SK-N-SH (cell line): ENCODE results near the gene CUX1. TPM values are rescaled to one million over a fixed set of nuclear protein-coding genes. Genes with fewer than 3 reads are reported as not detected.
"Not testable (repeated sequence)": the region's sequence is repeated elsewhere in the genome, so short reads cannot be mapped to it uniquely, and the experiment has no call there.

Experiments used
- CTCF ChIA-PET: fragments of 300-600, 350-600 bp; formaldehyde crosslinking; extraction: SDS; loops from one replicate; lab custom pipeline; 2021; lab: Yijun Ruan, JAX
- POLR2A ChIA-PET: fragments of 350-600 bp; sonication (Branson Sonifier 250); formaldehyde crosslinking; extraction: SDS; loops from one replicate; lab custom pipeline; 2020; ENCODE audit warnings: antibody characterized with exemption, inconsistent platforms; lab: Yijun Ruan, JAX
- DNase-seq: peaks from one replicate; pipeline ENCODE4 v3.0.0; 2012
- H2AFZ ChIP-seq: fragments of 200-600 bp; sonication (generic); 2 replicates; pipeline ENCODE4 v1.8.1; 2016; ENCODE audit warnings: antibody characterized with exemption, mild to moderate bottlenecking, low read depth
- H3F3A ChIP-seq: fragments of 200-600 bp; sonication (generic); replicated peaks from 2 replicates; pipeline ENCODE3; 2016; ENCODE audit warnings: antibody characterized with exemption, mild to moderate bottlenecking; ENCODE audit not compliant: insufficient read depth
- H3K27ac ChIP-seq, 2 experiments: fragments of 200-500 bp in 1 of 2; fragments of 200-600 bp in 1 of 2; sonication (Bioruptor generic) in 1 of 2; sonication (generic), shearing (Covaris generic) in 1 of 2; 2 replicates each; pipeline versions ENCODE4 v1.5.1 to v1.6.1; 2014 to 2016; ENCODE audit warnings: low read depth in 2 of 2, inconsistent platforms in 1 of 2, low read length in 1 of 2, mild to moderate bottlenecking in 1 of 2, mixed read lengths in 1 of 2
- H3K27me3 ChIP-seq: fragments of 200-600 bp; sonication (generic), shearing (Covaris generic); 2 replicates; pipeline ENCODE4 v1.6.1; 2016; ENCODE audit warnings: mixed run types; ENCODE audit not compliant: insufficient read depth
- H3K36me3 ChIP-seq, 2 experiments: fragments of 200-500 bp in 1 of 2; fragments of 200-600 bp in 1 of 2; sonication (Bioruptor generic) in 1 of 2; sonication (generic) in 1 of 2; replicated peaks in 1 of 2; 2 replicates each; pipeline versions ENCODE3 to v1.5.1; 2014 to 2016; ENCODE audit warnings: low read length in 1 of 2, mild to moderate bottlenecking in 1 of 2; ENCODE audit not compliant: insufficient read depth in 2 of 2, control insufficient read depth in 1 of 2
- H3K4me1 ChIP-seq, 2 experiments: fragments of 200-500 bp in 1 of 2; fragments of 200-600 bp in 1 of 2; sonication (Bioruptor generic) in 1 of 2; sonication (generic), shearing (Covaris generic) in 1 of 2; 2 replicates each; pipeline versions ENCODE4 v1.5.1 to v1.6.1; 2014 to 2016; ENCODE audit warnings: low read depth in 1 of 2, low read length in 1 of 2, mixed run types in 1 of 2; ENCODE audit not compliant: insufficient read depth in 2 of 2, control insufficient read depth in 1 of 2
- H3K4me2 ChIP-seq: fragments of 200-600 bp; sonication (generic), shearing (Covaris generic); 2 replicates; pipeline ENCODE4 v1.6.1; 2017; ENCODE audit warnings: mixed run types
- H3K4me3 ChIP-seq, 2 experiments: fragments of 200-500 bp in 1 of 2; fragments of 200-600 bp in 1 of 2; sonication (Bioruptor generic) in 1 of 2; sonication (generic), shearing (Covaris generic) in 1 of 2; 2 replicates each; pipeline versions ENCODE4 v1.5.1 to v1.8.1; 2014 to 2016; ENCODE audit warnings: low read depth in 2 of 2, inconsistent platforms in 1 of 2, low read length in 1 of 2, mild to moderate bottlenecking in 1 of 2, mixed read lengths in 1 of 2, moderate library complexity in 1 of 2
- H3K79me2 ChIP-seq: fragments of 200-600 bp; sonication (generic); 2 replicates; pipeline ENCODE4 v1.8.1; 2017; ENCODE audit warnings: mild to moderate bottlenecking; ENCODE audit not compliant: insufficient read depth
- H3K9ac ChIP-seq: fragments of 200-600 bp; sonication (generic); 2 replicates; pipeline ENCODE4 v1.6.1; 2017; ENCODE audit warnings: mixed run types
- H3K9me2 ChIP-seq: fragments of 200-600 bp; sonication (generic); 2 replicates; pipeline ENCODE4 v1.6.1; 2017; ENCODE audit warnings: mixed run types
- H3K9me3 ChIP-seq: fragments of 200-600 bp; sonication (generic); 2 replicates; pipeline ENCODE4 v1.6.1; 2017; ENCODE audit warnings: mixed run types, mild to moderate bottlenecking, moderate library complexity
- H4K20me1 ChIP-seq: fragments of 200-600 bp; sonication (generic); 2 replicates; pipeline ENCODE4 v1.6.1; 2017; ENCODE audit warnings: mild to moderate bottlenecking, mixed run types; ENCODE audit not compliant: insufficient read depth
- FOSL2 ChIP-seq: IDR thresholded peaks from 2 replicates; pipeline ENCODE4 v1.4.0; 2012; ENCODE audit warnings: low read depth, mild to moderate bottlenecking, moderate library complexity, borderline replicate concordance
- GABPA ChIP-seq: IDR thresholded peaks from 2 replicates; pipeline ENCODE4 v1.4.0; 2012; ENCODE audit warnings: low read depth, mild to moderate bottlenecking
- GATA2 ChIP-seq: sonication (generic); formaldehyde crosslinking; IDR thresholded peaks from 2 replicates; pipeline ENCODE4 v1.5.0; 2020; ENCODE audit warnings: mild to moderate bottlenecking, missing genetic modification reagents
- NFIC ChIP-seq: IDR thresholded peaks from 2 replicates; pipeline ENCODE4 v1.4.0; 2012; ENCODE audit warnings: borderline replicate concordance
- POLR2AphosphoS5 ChIP-seq: IDR thresholded peaks from 2 replicates; pipeline ENCODE4 v1.6.1; 2012; ENCODE audit warnings: low read depth, low read length
- TCF12 ChIP-seq: IDR thresholded peaks from 2 replicates; pipeline ENCODE4 v1.4.0; 2012
- WGBS: methylation state at CpG from one replicate; pipeline ENCODE4 v1.1.6; 2017; ENCODE audit warnings: low lambda C conversion rate; 5-methylcytosine and 5-hydroxymethylcytosine counted together
- polyA plus RNA-seq, 3 experiments: library from polyadenylated mRNA; depleted of rRNA; stranded (reverse); fragments of >200 nt; gene quantifications; 2 replicates each; pipeline ENCODE4 v1.2.3, GENCODE V29; 2012
- TF ChIP-seq, protein P1 (sequence below): fragments of 150-350 bp; IDR thresholded peaks from 2 replicates; pipeline ENCODE4 v1.6.1; 2016; ENCODE audit warnings: mild to moderate bottlenecking, low read depth, low read length

Gene CUX1
- polyA plus RNA-seq, 1 of the 3 experiments (the other 2 are of a cell fraction): 68.6 TPM

DNA sequence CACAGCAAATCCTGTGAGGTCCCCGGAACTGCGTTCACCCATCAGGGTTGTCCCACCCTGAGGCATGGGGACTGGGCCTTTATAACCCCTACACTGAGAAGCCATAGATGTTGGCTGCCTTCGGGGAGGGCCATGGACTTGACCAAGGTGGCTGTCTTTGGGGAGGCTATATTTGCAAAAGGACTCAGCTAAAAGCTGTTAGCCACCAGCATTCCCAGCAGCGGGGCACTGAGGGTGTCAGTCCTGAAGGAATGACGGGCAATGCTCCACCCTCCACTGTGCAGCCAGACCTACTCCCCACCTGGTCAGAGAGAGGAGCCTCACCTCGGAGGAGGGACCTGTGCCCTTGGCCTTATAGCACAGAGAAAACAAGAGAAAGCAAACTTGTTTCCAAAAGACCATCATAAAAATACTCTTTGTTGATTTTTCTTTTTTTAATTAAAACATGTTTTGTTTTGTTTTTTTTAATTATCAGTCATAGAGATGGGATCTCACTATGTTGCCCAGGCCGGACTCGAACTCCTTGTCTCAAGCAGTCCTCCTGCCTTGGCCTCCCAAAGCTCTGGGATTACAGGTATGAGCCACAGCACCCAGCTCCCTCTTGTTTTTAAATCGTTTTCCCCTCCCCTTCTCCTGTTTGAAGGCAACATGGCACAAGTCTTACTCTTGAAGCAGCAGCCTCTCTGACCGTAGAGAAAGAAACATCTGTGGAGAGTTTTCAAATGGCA lies 26.7 kb upstream of the CUX1 start:
- Histone ChIP-seq H3K36me3 (no peaks in the 10 kb centered on the region), H3K4me1 (peaks cover 0 to 5% of the 10 kb centered on the region in 2 experiments; a peak in 2 of 4 replicates), H3K4me2 (no peak overlapping the region), H3K9ac (no peak overlapping the region), H3K79me2 (no peaks in the 10 kb centered on the region), H3K4me3 (no peak overlapping the region), H3K27ac (no peak overlapping the region), H3F3A (peaks cover 10% of the 10 kb centered on the region), H3K9me2 (no peaks in the 10 kb centered on the region), H3K9me3 (no peaks in the 10 kb centered on the region), H3K27me3 (no peaks in the 10 kb centered on the region), H4K20me1 (no peaks in the 10 kb centered on the region), H2AFZ (no peak overlapping the region)
- no peak for TF ChIP-seq POLR2AphosphoS5
- TF ChIP-seq FOSL2: no peak
- TF ChIP-seq GABPA: no peak
- no peak for TF ChIP-seq NFIC
- TF ChIP-seq TCF12: no peak
- CTCF ChIA-PET: interaction anchor here (0.9 to 1.2 kb wide), 2 partner anchors 248 kb away, joined by 3 read pairs; no protein-coding TSS in a partner anchor
- POLR2A ChIA-PET: interaction anchor here (0.6 kb wide), 1 partner anchor 14 kb away, joined by 6 read pairs; no protein-coding TSS in a partner anchor
- WGBS: 90% methylated on average over 10 of the region's 10 CpGs
- no peak for DNase-seq

DNA sequence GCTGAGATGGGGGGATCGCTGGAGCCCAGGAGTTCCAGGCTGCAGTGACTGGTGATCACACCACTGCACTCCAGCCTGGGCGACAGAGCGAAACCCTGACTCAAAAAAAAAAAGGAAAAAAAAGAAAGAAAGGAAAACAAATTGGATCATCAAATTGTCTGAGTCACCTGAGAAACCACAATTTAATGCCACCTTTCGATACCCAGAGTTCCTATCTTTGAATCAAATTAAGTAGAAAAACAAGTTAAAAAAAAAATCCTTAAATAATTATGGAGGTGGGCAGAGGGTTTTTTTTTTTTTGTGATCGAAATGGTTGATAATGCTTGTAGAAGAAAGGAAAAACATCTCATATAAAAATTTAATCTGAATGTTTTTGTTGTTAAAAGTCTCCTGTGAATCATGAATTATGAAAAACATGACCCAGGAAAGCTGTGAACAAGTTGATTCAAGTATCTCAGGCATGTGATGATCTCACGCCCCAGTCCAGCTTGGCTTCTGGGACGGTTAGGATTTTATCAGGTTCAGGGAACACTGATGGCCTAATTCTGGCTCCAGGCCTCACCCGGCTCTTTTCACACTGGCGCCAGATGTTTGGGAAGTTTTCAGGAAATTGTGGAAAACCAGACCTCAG lies 25.3 kb upstream of the CUX1 start:
- ChIA-PET CTCF (interaction anchor here (0.9 to 2.3 kb wide), 7 partner anchors 9 to 249 kb away, joined by 3 to 8 read pairs (median 4); no protein-coding TSS in a partner anchor), POLR2A (no interaction called here)
- H3K27me3 ChIP-seq: no peaks in the 10 kb centered on the region
- H3K9ac ChIP-seq: 0 out of 2 replicates have a peak overlapping the region, but pooled peaks have one; percentile 5
- DNase-seq: peak; percentile 78
- H3K4me3 ChIP-seq: no peak overlapping the region
- no peaks in the 10 kb centered on the region for H3K36me3 ChIP-seq
- peaks cover 0 to 5% of the 10 kb centered on the region in 2 experiments; a peak in 2 of 4 replicates for H3K4me1 ChIP-seq
- no peaks in the 10 kb centered on the region for H3K9me2 ChIP-seq
- peaks cover 10% of the 10 kb centered on the region for H3F3A ChIP-seq
- WGBS: 47% methylated on average over 9 of the region's 9 CpGs
- no peak overlapping the region for H2AFZ ChIP-seq
- no peaks in the 10 kb centered on the region for H4K20me1 ChIP-seq
- H3K79me2 ChIP-seq: no peaks in the 10 kb centered on the region
- H3K4me2 ChIP-seq: no peak overlapping the region
- TF ChIP-seq GATA2 (CRISPR knock-in tag): peak; percentile 62
- peak; percentile 32; the same call in 1 of the 2 replicates for TF ChIP-seq TCF12
- TF ChIP-seq, protein P1, sequence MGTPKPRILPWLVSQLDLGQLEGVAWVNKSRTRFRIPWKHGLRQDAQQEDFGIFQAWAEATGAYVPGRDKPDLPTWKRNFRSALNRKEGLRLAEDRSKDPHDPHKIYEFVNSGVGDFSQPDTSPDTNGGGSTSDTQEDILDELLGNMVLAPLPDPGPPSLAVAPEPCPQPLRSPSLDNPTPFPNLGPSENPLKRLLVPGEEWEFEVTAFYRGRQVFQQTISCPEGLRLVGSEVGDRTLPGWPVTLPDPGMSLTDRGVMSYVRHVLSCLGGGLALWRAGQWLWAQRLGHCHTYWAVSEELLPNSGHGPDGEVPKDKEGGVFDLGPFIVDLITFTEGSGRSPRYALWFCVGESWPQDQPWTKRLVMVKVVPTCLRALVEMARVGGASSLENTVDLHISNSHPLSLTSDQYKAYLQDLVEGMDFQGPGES: no peak
- H3K9me3 ChIP-seq: no peaks in the 10 kb centered on the region
- H3K27ac ChIP-seq: peak overlapping the region in 1 of 2 experiments; percentile 3; a peak in 1 of 4 replicates

DNA sequence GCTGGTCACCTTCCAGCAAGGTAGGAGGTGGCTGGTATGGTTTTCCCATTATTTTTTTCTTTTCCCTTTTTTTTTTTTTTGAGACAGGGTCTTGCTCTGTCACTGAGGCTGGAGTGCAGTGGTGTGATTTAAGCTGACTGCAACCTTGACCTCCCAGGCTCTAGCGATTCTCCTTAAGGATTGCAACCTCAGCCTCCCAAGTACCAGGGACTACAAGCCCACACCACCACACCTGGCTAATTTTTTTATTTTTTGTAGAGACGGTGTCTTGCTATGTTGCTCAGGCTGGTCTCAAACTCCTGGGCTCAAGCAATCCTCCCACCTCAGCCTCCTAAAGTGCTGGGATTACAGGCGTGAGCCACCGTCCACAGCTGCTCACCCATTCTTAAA lies 24.7 kb upstream of the CUX1 start:
- H3K79me2 ChIP-seq, H3K36me3 ChIP-seq, H3K4me2 ChIP-seq, H3F3A ChIP-seq, H3K9me2 ChIP-seq, H3K27me3 ChIP-seq, H3K9ac ChIP-seq, H3K9me3 ChIP-seq, H3K4me3 ChIP-seq, H3K4me1 ChIP-seq, DNase-seq, POLR2A ChIA-PET, H2AFZ ChIP-seq, H4K20me1 ChIP-seq: not testable (repeated sequence)
- CTCF ChIA-PET: interaction anchor here (1.2 to 2.3 kb wide), 6 partner anchors 9 to 241 kb away, joined by 3 to 8 read pairs (median 4); no protein-coding TSS in a partner anchor
- 88% methylated on average over 4 of the region's 4 CpGs for WGBS
- 0 out of 4 replicates have a peak overlapping the region, but pooled peaks of 1 of the 2 experiments have one; percentile 3 for H3K27ac ChIP-seq
